HepG2 (cell line): Measurements from ENCODE around the gene CNOT1. TPM values are rescaled to one million over a fixed set of nuclear protein-coding genes. Genes with fewer than 3 reads are reported as not detected.

ENCODE experiments used
- ATAC-seq: fragments of 200-7000 bp; cut with Tn5 transposase; 3 replicates; pipeline ENCODE4 v1.9.1; 2020; ENCODE audit warnings: mild to moderate bottlenecking, moderate library complexity
- BruUV-seq: library from RNA; stranded (reverse); fragments of 400-500 nt; replicated peaks from 2 replicates; lab custom pipeline; 2021; lab: Mats Ljungman, UMichigan
- CTCF ChIA-PET: fragments of 300-600 bp; formaldehyde crosslinking; extraction: SDS; loops from one replicate; lab custom pipeline; 2021; ENCODE audit warnings: low total read pairs, inconsistent platforms, low intra/inter-chr PET ratio; lab: Yijun Ruan, JAX
- POLR2A ChIA-PET: fragments of 350-600 bp; sonication (Branson Sonifier 250); formaldehyde crosslinking; loops from one replicate; lab custom pipeline; 2020; ENCODE audit warnings: antibody characterized with exemption, inconsistent platforms; lab: Yijun Ruan, JAX
- DNase-seq: peaks from one replicate; pipeline ENCODE4 v3.0.0-alpha.2; 2015; ENCODE audit warnings: low spot score
- FAIRE-seq: peaks from 3 replicates; lab custom pipeline; 2011; peaks lifted over from hg19 to GRCh38; lab: Jason Lieb, UNC
- H2AFZ ChIP-seq: one replicate; pipeline ENCODE4 v1.6.1; 2011; ENCODE audit warnings: low read length, inconsistent platforms
- H3K27ac ChIP-seq: fragments of 300-600 bp; 3 replicates; pipeline ENCODE4 v1.8.0; 2011; ENCODE audit warnings: mixed run types, mild to moderate bottlenecking, mixed read lengths, low read length, inconsistent platforms; ENCODE audit not compliant: insufficient read depth; ENCODE audit errors: extremely low read length
- H3K27me3 ChIP-seq, 2 experiments: fragments of 200-600 bp in 1 of 2; 2 replicates in 1 of 2; 3 replicates in 1 of 2; pipeline versions ENCODE4 v1.6.0 to v1.8.0; 2011; ENCODE audit warnings: low read length in 2 of 2, mild to moderate bottlenecking in 2 of 2, moderate library complexity in 2 of 2, inconsistent platforms in 1 of 2; ENCODE audit not compliant: insufficient read depth in 2 of 2, control insufficient read depth in 1 of 2
- H3K36me3 ChIP-seq, 2 experiments: fragments of 200-600 bp in 1 of 2; replicated peaks in 1 of 2; 2 replicates in 1 of 2; 3 replicates in 1 of 2; pipeline versions ENCODE4 v1.5.1 to v1.8.0; 2011; ENCODE audit warnings: low read length in 2 of 2, inconsistent platforms in 1 of 2; ENCODE audit not compliant: insufficient read depth in 2 of 2, control insufficient read depth in 1 of 2
- H3K4me1 ChIP-seq: 2 replicates; pipeline ENCODE4 v1.5.1; 2012; ENCODE audit warnings: low read length, inconsistent platforms; ENCODE audit not compliant: insufficient read depth
- H3K4me2 ChIP-seq: 2 replicates; pipeline ENCODE4 v1.6.0; 2011; ENCODE audit warnings: low read depth, low read length, inconsistent platforms
- H3K4me3 ChIP-seq, 3 experiments: fragments of 200-600 bp in 1 of 3; sonication (generic), shearing (Covaris generic) in 1 of 3; replicated peaks in 1 of 3; 2 replicates each; pipeline ENCODE4 v1.5.1; 2011 to 2016; ENCODE audit warnings: low read length in 3 of 3, inconsistent platforms in 2 of 3, low read depth in 2 of 3, mild to moderate bottlenecking in 2 of 3, control low read depth in 1 of 3, mixed read lengths in 1 of 3; ENCODE audit not compliant: insufficient read depth in 1 of 3
- H3K79me2 ChIP-seq: one replicate; pipeline ENCODE4 v1.6.1; 2011; ENCODE audit warnings: low read length, inconsistent platforms; ENCODE audit not compliant: insufficient read depth
- H3K9ac ChIP-seq: 2 replicates; pipeline ENCODE4 v1.6.0; 2011; ENCODE audit warnings: mild to moderate bottlenecking, low read depth, low read length, inconsistent platforms; ENCODE audit not compliant: insufficient read depth
- H3K9me3 ChIP-seq: 2 replicates; pipeline ENCODE4 v1.5.1; 2012; ENCODE audit warnings: mild to moderate bottlenecking, low read length
- H4K20me1 ChIP-seq: 2 replicates; pipeline ENCODE4 v1.6.0; 2011; ENCODE audit warnings: inconsistent platforms, mild to moderate bottlenecking, low read length, moderate library complexity; ENCODE audit not compliant: insufficient read depth
- ELK4 ChIP-seq: sonication (generic); formaldehyde crosslinking; IDR thresholded peaks from 2 replicates; pipeline ENCODE4 v1.9.0; 2021; ENCODE audit warnings: missing genetic modification reagents, borderline replicate concordance
- RFXANK ChIP-seq: IDR thresholded peaks from 2 replicates; pipeline ENCODE4 v1.6.1; 2016
- SOX6 ChIP-seq, 2 experiments: fragments of 450-650 bp in 1 of 2; sonication (generic) in 1 of 2; formaldehyde crosslinking in 1 of 2; IDR thresholded peaks; 2 replicates each; pipeline versions ENCODE4 v1.4.0 to v1.6.1; 2017 to 2020; ENCODE audit warnings: antibody characterized with exemption in 1 of 2, mild to moderate bottlenecking in 1 of 2, missing genetic modification reagents in 1 of 2
- SPEN ChIP-seq: sonication (generic); formaldehyde crosslinking; IDR thresholded peaks from 2 replicates; pipeline ENCODE4 v1.5.1; 2020; ENCODE audit warnings: low read depth, mild to moderate bottlenecking, missing genetic modification reagents
- ZKSCAN1 ChIP-seq: fragments of 150-350 bp; IDR thresholded peaks from 2 replicates; pipeline ENCODE4 v1.6.1; 2014; ENCODE audit warnings: low read length
- ZNF850 ChIP-seq: sonication (generic); formaldehyde crosslinking; conservative IDR thresholded peaks from 2 replicates; pipeline ENCODE4 v1.9.0; 2021; ENCODE audit warnings: mild to moderate bottlenecking, missing genetic modification reagents
- ZSCAN29 ChIP-seq: sonication (generic); formaldehyde crosslinking; conservative IDR thresholded peaks from 2 replicates; pipeline ENCODE4 v1.4.0; 2020; ENCODE audit warnings: mild to moderate bottlenecking, missing genetic modification reagents
- WGBS: methylation state at CpG from one replicate; pipeline ENCODE4 v1.1.6; 2017; ENCODE audit warnings: low lambda C conversion rate; 5-methylcytosine and 5-hydroxymethylcytosine counted together
- in situ Hi-C: cut with HindIII; loops from 2 replicates; pipeline ENCODE4 v1.10.0; 2017; ENCODE audit warnings: low pct_unique_long_range_greater_than_20kb; ENCODE audit not compliant: extremely low pct_ligation_motif_present
- intact Hi-C: fragments of 100-400 bp; cut with micrococcal nuclease; formaldehyde crosslinking; loops from one replicate; pipeline ENCODE4 v1.10.0; 2022; ENCODE audit not compliant: unreplicated experiment
- polyA plus RNA-seq, 8 experiments: library from polyadenylated mRNA; depleted of rRNA in 3 of 8; stranded (reverse) in 7 of 8; unstranded in 1 of 8; fragments of >200 nt; fragmentation: Illumina TruSeq in 4 of 8; extraction: Trizol in 4 of 8; gene quantifications; 2 replicates each; pipeline versions ENCODE4 v1.2.1 to v1.2.3, GENCODE V29; 2011 to 2016; ENCODE audit warnings: low read depth in 4 of 8, missing spikeins in 1 of 8, mixed read lengths in 1 of 8; ENCODE audit not compliant: insufficient read depth in 1 of 8
- total RNA-seq, 5 experiments: library from RNA; depleted of rRNA; stranded (reverse); fragments of >200 nt; fragmentation: Illumina TruSeq; extraction: Trizol; gene quantifications; 2 replicates each; pipeline ENCODE4 v1.2.3, GENCODE V29; 2016; ENCODE audit warnings: low read depth in 1 of 5
- TF ChIP-seq, protein P1 (sequence below): sonication (generic); formaldehyde crosslinking; IDR thresholded peaks from 2 replicates; pipeline ENCODE4 v1.4.0; 2020; ENCODE audit warnings: mild to moderate bottlenecking, missing genetic modification reagents

The CNOT1 gene
- total and polyA plus RNA-seq, 2 of the 13 experiments (the other 11 are each of a cell fraction or from before 2014, with no cell fraction given): 188 to 232 TPM

GRCh38 chr16:58651965-58652348, 22.3 kb upstream of the CNOT1 start:
- BruUV-seq: no TSS peak
- FAIRE-seq: no peak
- ATAC-seq: no peak
- POLR2A ChIA-PET: interaction anchor here (1.0 to 3.7 kb wide), 2 partner anchors 17 to 33 kb away, joined by 4 to 44 read pairs; partner anchors contain the start of gene SLC38A7
- Histone ChIP-seq H3K9me3 (no peaks in the 10 kb centered on the region), H3K79me2 (no peaks in the 10 kb centered on the region), H3K36me3 (no peaks in the 10 kb centered on the region), H3K4me3 (no peak overlapping the region), H3K27me3 (no peaks in the 10 kb centered on the region), H3K4me2 (no peak overlapping the region), H3K9ac (no peak overlapping the region), H3K4me1 (peaks cover 69% of the 10 kb centered on the region), H2AFZ (no peak overlapping the region), H3K27ac (no peak overlapping the region), H4K20me1 (no peaks in the 10 kb centered on the region)
- 30% methylated on average over 3 of the region's 3 CpGs for WGBS
- DNase-seq: no peak
- TF ChIP-seq SPEN (no peak), ZSCAN29 (CRISPR knock-in tag) (no peak), ZNF850 (0 out of 2 replicates have a peak, but pooled peaks have one; percentile 29), SOX6 (IDR thresholded peaks at IDR 0.05) (no peak), SOX6 (CRISPR knock-in tag; IDR thresholded peaks at IDR 0.05) (no peak), ELK4 (CRISPR knock-in tag) (no peak)
- CTCF ChIA-PET: no interaction called here
- intact Hi-C loops: no loop called here
- in situ Hi-C loops: no loop called here

GRCh38 chr16:58649707-58650106, 20.1 kb upstream of the CNOT1 start:
- in situ Hi-C loops (no loop called here), intact Hi-C loops (no loop called here)
- Histone ChIP-seq H3K79me2 (no peaks in the 10 kb centered on the region), H2AFZ (no peak overlapping the region), H3K9me3 (no peaks in the 10 kb centered on the region), H3K4me2 (peak overlapping the region; percentile 74), H4K20me1 (no peaks in the 10 kb centered on the region), H3K36me3 (no peaks in the 10 kb centered on the region), H3K4me1 (peaks cover 54% of the 10 kb centered on the region), H3K27ac (no peak overlapping the region), H3K4me3 (peak overlapping the region in 1 of 3 experiments; percentile 44; a peak in 1 of 6 replicates), H3K27me3 (no peaks in the 10 kb centered on the region), H3K9ac (no peak overlapping the region)
- ChIA-PET POLR2A (interaction anchor here (2.4 kb wide), 1 partner anchor 14 kb away, joined by 13 read pairs; no protein-coding TSS in a partner anchor), CTCF (no interaction called here)
- FAIRE-seq (no peak), DNase-seq (no peak), ATAC-seq (no peak)
- WGBS: 67% methylated on average over 3 of the region's 3 CpGs
- TF ChIP-seq, protein P1, sequence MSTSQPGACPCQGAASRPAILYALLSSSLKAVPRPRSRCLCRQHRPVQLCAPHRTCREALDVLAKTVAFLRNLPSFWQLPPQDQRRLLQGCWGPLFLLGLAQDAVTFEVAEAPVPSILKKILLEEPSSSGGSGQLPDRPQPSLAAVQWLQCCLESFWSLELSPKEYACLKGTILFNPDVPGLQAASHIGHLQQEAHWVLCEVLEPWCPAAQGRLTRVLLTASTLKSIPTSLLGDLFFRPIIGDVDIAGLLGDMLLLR (CRISPR knock-in tag): 0 out of 2 replicates have a peak, but pooled peaks have one; percentile 30
- no peak for TF ChIP-seq RFXANK
- TF ChIP-seq ZKSCAN1: 0 out of 2 replicates have a peak, but pooled peaks have one; percentile 34
- no TSS peak for BruUV-seq
